WI38 (cell line): Measurements from ENCODE around the gene DEF6.

ENCODE experiments used
- H3K4me3 ChIP-seq: 2 replicates; pipeline ENCODE4 v1.5.1; 2011; ENCODE audit warnings: low read depth, mild to moderate bottlenecking, control low read depth, low read length
- CTCF ChIP-seq: IDR thresholded peaks from 2 replicates; pipeline ENCODE4 v1.5.1; 2012; ENCODE audit warnings: low read depth, mild to moderate bottlenecking, control low read depth, low read length

DEF6 gene

GRCh38 chr6:35282472-35282871 lies 15.1 kb upstream of the DEF6 start:
- H3K4me3 ChIP-seq: no peak overlapping the region
- TF ChIP-seq CTCF: no peak

GRCh38 chr6:35283361-35283760 lies 14.3 kb upstream of the DEF6 start:
- no peak overlapping the region for H3K4me3 ChIP-seq
- TF ChIP-seq CTCF: no peak

- TF ChIP-seq CTCF: no peak
- no peak overlapping the region for H3K4me3 ChIP-seq
Observed at GRCh38 chr6:35287671-35288396, 9.8 kb upstream of the DEF6 start.

- TF ChIP-seq CTCF: no peak
- no peak overlapping the region for H3K4me3 ChIP-seq
Observed at GRCh38 chr6:35288834-35289233, 8.8 kb upstream of the DEF6 start.

GRCh38 chr6:35291491-35291890 lies 6.1 kb upstream of the DEF6 start:
- TF ChIP-seq CTCF: no peak
- no peak overlapping the region for H3K4me3 ChIP-seq

- no peak for TF ChIP-seq CTCF
- H3K4me3 ChIP-seq: no peak overlapping the region
Observed at GRCh38 chr6:35292494-35292893, 5.1 kb upstream of the DEF6 start.

GRCh38 chr6:35293681-35294080 lies 3.9 kb upstream of the DEF6 start:
- H3K4me3 ChIP-seq: no peak overlapping the region
- TF ChIP-seq CTCF: no peak
